ENCODE results near the gene GNAZ.

Gene GNAZ

GRCh38 chr22:23144932-23145877 is 74.9 kb downstream of the GNAZ start, which contains the start of gene RAB36:
Gene RAB36 (plus strand): TSS chr22:23145477. CDS start chr22:23146617, 1,140 bp downstream.
- Histone ChIP-seq H3K27me3 (no peaks in the 10 kb centered on the region), H3K36me3 (no peaks in the 10 kb centered on the region), H3K9me3 (no peaks in the 10 kb centered on the region), H3K27ac (peak within 1 kb of the TSS; percentile 70), H3K4me3 (ENCODE audit: low read depth in 1 of 2, low read length in 1 of 2) (peak within 1 kb of the TSS; percentile 53 to 58), H3K4me1 (ENCODE audit: control insufficient read depth in 1 of 2, insufficient read depth in 1 of 2, low read depth in 1 of 2, low read length in 1 of 2) (peaks cover 80 to 83% of the 10 kb centered on the region in 2 experiments)
- peak; percentile 34 for TF ChIP-seq CTCF (IDR thresholded peaks at IDR 0.05)

- H3K36me3 ChIP-seq, result no peaks in the 10 kb centered on the region
- H3K9me3 ChIP-seq, result no peaks in the 10 kb centered on the region
- no peak for TF ChIP-seq CTCF (IDR thresholded peaks at IDR 0.05)
- peak overlapping the region; percentile 53 to 58 for H3K4me3 ChIP-seq (ENCODE audit: low read depth in 1 of 2, low read length in 1 of 2)
- H3K27ac ChIP-seq, result peak overlapping the region; percentile 70
- no peaks in the 10 kb centered on the region for H3K27me3 ChIP-seq
- peaks cover 88% of the 10 kb centered on the region in 2 experiments for H3K4me1 ChIP-seq (ENCODE audit: control insufficient read depth in 1 of 2, insufficient read depth in 1 of 2, low read depth in 1 of 2, low read length in 1 of 2)
Observed at GRCh38 chr22:23145878-23146470, 75.7 kb downstream of the GNAZ start.

GRCh38 chr22:23146478-23147205 is 76.3 kb downstream of the GNAZ start:
- Histone ChIP-seq H3K9me3 (no peaks in the 10 kb centered on the region), H3K36me3 (no peaks in the 10 kb centered on the region), H3K4me3 (ENCODE audit: low read depth in 1 of 2, low read length in 1 of 2) (no peak overlapping the region), H3K27ac (peak overlapping the region; percentile 70), H3K27me3 (no peaks in the 10 kb centered on the region), H3K4me1 (ENCODE audit: control insufficient read depth in 1 of 2, insufficient read depth in 1 of 2, low read depth in 1 of 2, low read length in 1 of 2) (peaks cover 88% of the 10 kb centered on the region in 2 experiments)
- TF ChIP-seq CTCF (IDR thresholded peaks at IDR 0.05), result no peak

- peaks cover 88% of the 10 kb centered on the region in 2 experiments for H3K4me1 ChIP-seq (ENCODE audit: control insufficient read depth in 1 of 2, insufficient read depth in 1 of 2, low read depth in 1 of 2, low read length in 1 of 2)
- no peaks in the 10 kb centered on the region for H3K27me3 ChIP-seq
- H3K4me3 ChIP-seq (ENCODE audit: low read depth in 1 of 2, low read length in 1 of 2), result peak overlapping the region; percentile 5 to 14
- peak overlapping the region; percentile 70 for H3K27ac ChIP-seq
- no peaks in the 10 kb centered on the region for H3K9me3 ChIP-seq
- H3K36me3 ChIP-seq, result no peaks in the 10 kb centered on the region
- TF ChIP-seq CTCF (IDR thresholded peaks at IDR 0.05), result no peak
Observed at GRCh38 chr22:23147617-23148387, 77.5 kb downstream of the GNAZ start.

GRCh38 chr22:23149743-23150238 is 79.5 kb downstream of the GNAZ start:
- Histone ChIP-seq H3K27ac (peak overlapping the region; percentile 100), H3K27me3 (no peaks in the 10 kb centered on the region), H3K36me3 (no peaks in the 10 kb centered on the region), H3K4me3 (ENCODE audit: low read depth in 1 of 2, low read length in 1 of 2) (no peak overlapping the region), H3K4me1 (ENCODE audit: control insufficient read depth in 1 of 2, insufficient read depth in 1 of 2, low read depth in 1 of 2, low read length in 1 of 2) (peaks cover 98 to 100% of the 10 kb centered on the region in 2 experiments), H3K9me3 (no peaks in the 10 kb centered on the region)
- no peak for TF ChIP-seq CTCF (IDR thresholded peaks at IDR 0.05)
